Measurements from ENCODE around the gene EHD3.

The EHD3 gene

DNA sequence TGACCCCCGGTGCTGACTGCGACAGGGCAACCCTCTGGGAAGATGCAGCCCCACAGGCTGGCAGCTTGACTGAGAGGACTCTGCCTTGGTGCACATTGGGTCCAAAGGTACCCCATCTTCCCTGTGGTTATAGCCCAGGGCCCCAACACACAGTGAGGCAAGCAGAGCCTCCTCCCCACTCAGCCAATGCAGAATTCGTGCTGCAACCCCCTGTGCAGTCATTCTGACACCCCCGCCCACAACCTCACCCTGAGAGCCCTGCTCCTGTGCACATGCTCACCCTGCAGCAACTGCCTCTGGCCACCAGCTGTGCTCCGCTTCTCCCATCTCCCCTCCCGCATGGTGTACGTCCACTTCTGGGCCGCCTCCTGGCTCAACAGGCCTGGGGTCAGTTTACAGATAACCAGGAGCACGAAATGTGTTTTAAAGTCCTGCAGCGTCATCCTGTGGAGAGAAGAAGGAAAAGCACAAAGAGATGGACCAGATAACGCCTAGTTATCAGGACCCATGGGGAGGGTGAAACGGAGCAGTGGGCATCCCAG, 41.0 kb upstream of the EHD3 start:
- TF ChIP-seq, protein P1, sequence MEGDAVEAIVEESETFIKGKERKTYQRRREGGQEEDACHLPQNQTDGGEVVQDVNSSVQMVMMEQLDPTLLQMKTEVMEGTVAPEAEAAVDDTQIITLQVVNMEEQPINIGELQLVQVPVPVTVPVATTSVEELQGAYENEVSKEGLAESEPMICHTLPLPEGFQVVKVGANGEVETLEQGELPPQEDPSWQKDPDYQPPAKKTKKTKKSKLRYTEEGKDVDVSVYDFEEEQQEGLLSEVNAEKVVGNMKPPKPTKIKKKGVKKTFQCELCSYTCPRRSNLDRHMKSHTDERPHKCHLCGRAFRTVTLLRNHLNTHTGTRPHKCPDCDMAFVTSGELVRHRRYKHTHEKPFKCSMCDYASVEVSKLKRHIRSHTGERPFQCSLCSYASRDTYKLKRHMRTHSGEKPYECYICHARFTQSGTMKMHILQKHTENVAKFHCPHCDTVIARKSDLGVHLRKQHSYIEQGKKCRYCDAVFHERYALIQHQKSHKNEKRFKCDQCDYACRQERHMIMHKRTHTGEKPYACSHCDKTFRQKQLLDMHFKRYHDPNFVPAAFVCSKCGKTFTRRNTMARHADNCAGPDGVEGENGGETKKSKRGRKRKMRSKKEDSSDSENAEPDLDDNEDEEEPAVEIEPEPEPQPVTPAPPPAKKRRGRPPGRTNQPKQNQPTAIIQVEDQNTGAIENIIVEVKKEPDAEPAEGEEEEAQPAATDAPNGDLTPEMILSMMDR (IDR thresholded peaks at IDR 0.05) = no peak

DNA sequence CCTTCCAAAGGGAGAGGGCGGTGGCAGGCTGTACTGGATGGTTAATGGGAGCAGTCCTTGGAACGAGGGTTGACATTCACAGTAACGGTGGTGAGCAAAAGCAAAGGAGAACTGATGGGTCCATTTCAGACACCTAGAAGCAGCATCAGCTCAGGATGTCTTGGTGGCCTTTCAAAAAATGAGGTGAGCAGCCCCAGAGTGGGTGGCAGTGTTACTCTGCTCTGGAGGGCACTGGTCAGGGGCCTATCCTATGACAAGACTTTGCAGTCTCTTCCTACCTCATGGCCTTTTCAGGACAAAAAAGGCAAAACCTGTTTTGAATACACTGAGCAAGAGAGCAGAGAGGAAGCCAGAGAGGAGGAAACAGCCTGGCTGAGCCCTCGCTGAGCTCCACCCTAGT, 40.1 kb upstream of the EHD3 start:
- TF ChIP-seq, protein P1 (IDR thresholded peaks at IDR 0.05) = no peak

DNA sequence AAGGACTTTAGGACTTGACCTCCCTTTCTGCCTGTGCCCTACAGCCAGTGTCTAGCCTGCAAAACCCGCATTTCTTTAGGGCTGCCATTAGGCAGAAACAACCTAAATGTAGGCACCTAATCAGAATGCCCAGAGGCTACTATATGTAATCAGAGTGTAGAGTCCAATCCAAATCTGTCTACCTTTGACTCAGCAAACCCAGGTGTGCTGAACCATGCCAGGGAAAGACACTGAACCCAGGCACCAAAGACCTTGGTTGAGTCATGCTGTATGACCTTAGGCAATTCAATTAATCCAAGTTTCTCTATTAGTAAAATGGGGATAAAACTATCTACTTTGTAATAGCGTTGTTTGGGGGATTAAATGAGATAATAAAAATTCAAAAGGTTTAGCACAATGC, 37.3 kb upstream of the EHD3 start:
- TF ChIP-seq, protein P1 (IDR thresholded peaks at IDR 0.05) = no peak

DNA sequence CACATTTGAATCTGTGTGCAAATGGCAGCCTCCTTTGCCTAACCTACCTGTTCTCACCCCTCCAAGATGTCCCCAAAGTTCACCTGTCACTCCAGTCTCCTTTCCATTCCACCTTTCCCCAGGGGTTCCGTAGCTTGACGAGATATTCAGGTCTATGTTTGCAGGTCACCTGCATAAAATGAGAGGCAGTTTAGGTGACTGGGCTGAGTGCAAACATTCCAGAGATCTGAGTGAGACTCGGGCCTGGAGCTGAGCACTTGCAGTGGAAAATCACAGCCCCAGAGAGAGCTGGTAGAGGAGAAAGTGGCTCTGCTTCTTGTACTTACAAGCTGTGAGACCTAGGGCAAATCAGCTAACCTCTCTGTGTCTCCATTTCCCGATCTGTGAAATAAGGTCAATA, 36.8 kb upstream of the EHD3 start:
- TF ChIP-seq, protein P1 (IDR thresholded peaks at IDR 0.05) = no peak

DNA sequence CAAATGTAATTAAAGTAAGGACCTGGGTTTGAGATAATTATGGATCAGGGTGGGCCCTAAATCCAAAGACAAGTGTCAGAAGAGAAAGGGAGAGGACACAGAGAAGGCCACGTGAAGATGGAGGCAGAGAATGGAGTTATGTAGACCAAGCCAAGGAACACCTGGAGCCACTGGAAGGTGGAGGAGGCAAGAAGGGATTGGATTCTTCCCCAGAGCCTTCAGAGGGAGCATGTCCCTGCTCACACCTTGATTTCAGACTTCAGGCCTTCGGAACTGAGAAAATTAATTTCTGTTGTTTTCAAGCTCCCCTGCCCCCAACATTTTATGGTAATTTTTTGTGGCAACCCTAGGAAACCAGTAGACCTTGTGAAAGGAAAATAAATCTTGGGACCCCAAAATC, 36.3 kb upstream of the EHD3 start:
- TF ChIP-seq, protein P1 (IDR thresholded peaks at IDR 0.05) = no peak

DNA sequence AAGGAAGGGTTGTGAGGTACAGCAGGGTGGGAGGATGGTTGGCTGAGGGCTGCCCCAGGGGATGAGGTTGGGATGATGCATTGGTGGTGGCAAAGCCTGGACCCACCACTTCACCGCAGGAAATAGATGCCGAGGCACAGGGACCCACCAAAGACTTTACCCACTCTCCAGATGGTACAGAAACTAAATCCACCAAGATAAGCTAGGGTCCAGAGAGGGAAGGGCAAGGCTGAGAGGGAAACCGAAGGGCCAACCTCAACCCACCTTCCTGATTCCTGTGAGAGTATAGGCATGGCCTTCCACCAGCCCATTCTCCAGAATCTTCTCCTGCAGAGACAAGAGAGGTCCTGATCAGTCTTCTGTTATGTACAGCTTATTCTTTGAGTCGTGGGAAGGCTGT, 34.7 kb upstream of the EHD3 start:
- TF ChIP-seq, protein P1 (IDR thresholded peaks at IDR 0.05) = no peak

DNA sequence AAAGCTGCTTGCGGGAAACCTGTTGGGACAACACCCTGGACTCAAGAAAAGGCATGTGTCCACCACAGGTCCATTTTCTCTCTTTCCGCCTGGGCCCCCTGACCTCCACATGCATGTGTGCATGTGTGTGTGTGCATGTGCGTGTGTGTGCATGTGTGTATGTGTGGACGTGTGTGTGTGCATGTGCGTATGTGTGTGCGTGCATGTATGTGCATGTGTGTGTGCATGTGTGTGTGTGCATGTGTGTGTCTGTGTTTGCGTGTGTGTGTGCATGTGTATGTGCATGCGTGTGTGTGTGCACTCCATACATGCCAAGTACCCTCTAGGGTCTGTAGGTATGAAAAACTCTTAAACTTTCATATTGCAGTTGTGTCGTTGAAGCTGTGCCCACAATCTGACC, 33.0 kb upstream of the EHD3 start:
- TF ChIP-seq, protein P1 (IDR thresholded peaks at IDR 0.05) = no peak

DNA sequence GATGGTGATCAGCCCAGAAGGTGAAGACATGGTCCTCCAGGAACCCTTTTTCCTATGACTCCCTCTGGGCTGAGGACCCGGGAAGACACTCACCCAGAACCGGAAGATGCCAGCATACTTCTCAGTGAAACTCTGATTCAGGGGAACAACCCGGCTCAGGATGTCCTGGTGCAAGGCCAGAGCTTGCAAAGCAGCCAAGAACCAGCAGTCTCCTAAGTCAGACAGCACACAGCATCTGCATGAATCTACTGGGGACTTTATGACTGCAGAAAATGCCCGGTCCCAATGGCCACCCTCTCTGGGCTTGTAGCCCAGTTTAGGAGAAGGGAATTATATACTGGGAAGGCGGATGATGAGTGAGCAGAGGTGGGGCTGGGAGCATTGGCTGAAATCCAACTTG, 31.9 kb upstream of the EHD3 start:
- TF ChIP-seq, protein P1 (IDR thresholded peaks at IDR 0.05) = no peak

Data from LNCAP (cell line).